GM04503 (cell line): ENCODE data around the gene ANO9.
A peak's percentile ranks its signal among the peaks of the same experiment; 100 is the strongest.
"Not testable (repeated sequence)": the region's sequence is repeated elsewhere in the genome, so short reads cannot be mapped to it uniquely, and the experiment has no call there.

Experiments used
- DNase-seq: peaks from one replicate; pipeline ENCODE4 v3.0.0-alpha.2; 2012; ENCODE audit warnings: low read depth

Gene ANO9

GRCh38 chr11:471468-472145 is 29.8 kb upstream of the ANO9 start:
- DNase-seq: no peak

- peak; percentile 44 for DNase-seq
Observed at GRCh38 chr11:469684-470560, 28.1 kb upstream of the ANO9 start.

- DNase-seq: not testable (repeated sequence)
Observed at GRCh38 chr11:469026-469683, 27.3 kb upstream of the ANO9 start.

GRCh38 chr11:468493-468892 is 26.7 kb upstream of the ANO9 start:
- DNase-seq: no peak

GRCh38 chr11:468036-468435 is 26.2 kb upstream of the ANO9 start:
- DNase-seq: no peak

- DNase-seq: no peak
Observed at GRCh38 chr11:465896-466530, 24.2 kb upstream of the ANO9 start.

- DNase-seq: no peak
Observed at GRCh38 chr11:464316-464715, 22.5 kb upstream of the ANO9 start.

- no peak for DNase-seq
Observed at GRCh38 chr11:462107-462890, 20.5 kb upstream of the ANO9 start.

- DNase-seq: no peak
Observed at GRCh38 chr11:461626-462025, 19.8 kb upstream of the ANO9 start.

GRCh38 chr11:460331-461199 is 18.8 kb upstream of the ANO9 start:
- DNase-seq: no peak

GRCh38 chr11:459511-460220 is 17.9 kb upstream of the ANO9 start:
- DNase-seq: no peak

GRCh38 chr11:457111-457760 is 15.4 kb upstream of the ANO9 start:
- no peak for DNase-seq

- DNase-seq: no peak
Observed at GRCh38 chr11:456533-456932, 14.7 kb upstream of the ANO9 start.

GRCh38 chr11:455566-456147 is 13.8 kb upstream of the ANO9 start:
- no peak for DNase-seq

GRCh38 chr11:454801-455565 is 13.2 kb upstream of the ANO9 start:
- no peak for DNase-seq

- no peak for DNase-seq
Observed at GRCh38 chr11:454043-454442, 12.2 kb upstream of the ANO9 start.

GRCh38 chr11:453564-453963 is 11.8 kb upstream of the ANO9 start:
- DNase-seq: no peak

- no peak for DNase-seq
Observed at GRCh38 chr11:452916-453527, 11.2 kb upstream of the ANO9 start.
